ENCODE measurements around the gene ST3GAL3.

GRCh38 chr1:43879996-43880395, 172.7 kb downstream of the ST3GAL3 start:
- TF ChIP-seq CTCF (IDR thresholded peaks at IDR 0.05) = no peak
- TF ChIP-seq POLR2A (IDR thresholded peaks at IDR 0.05) = no peak

All from right lobe of liver (tissue), 4 donors.